CD4-positive, alpha-beta T cell treated with Interleukin-6 for 4 hours (primary cell): ENCODE data around the gene DIPK1C.
"Not testable (repeated sequence)": the region's sequence is repeated elsewhere in the genome, so short reads cannot be mapped to it uniquely, and the experiment has no call there.

Experiments
- DNase-seq: peaks from one replicate; pipeline ENCODE4 v3.0.0-alpha.2; 2020; ENCODE audit warnings: mixed read lengths

The DIPK1C gene

GRCh38 chr18:74457043-74457724, at the start of gene DIPK1C:
TSS of gene DIPK1C (minus strand) at chr18:74457308. CDS start at chr18:74457259, 49 bp downstream.
- no peak for DNase-seq

- no peak for DNase-seq
These were observed 49.5 kb upstream of the DIPK1C start for GRCh38 chr18:74506448-74507084.

GRCh38 chr18:74505776-74506175, 48.7 kb upstream of the DIPK1C start:
- no peak for DNase-seq

GRCh38 chr18:74503137-74503536, 46.0 kb upstream of the DIPK1C start:
- no peak for DNase-seq

GRCh38 chr18:74501386-74501785, 44.3 kb upstream of the DIPK1C start:
- no peak for DNase-seq

GRCh38 chr18:74500774-74501173, 43.7 kb upstream of the DIPK1C start:
- DNase-seq = not testable (repeated sequence)

GRCh38 chr18:74500372-74500771, 43.3 kb upstream of the DIPK1C start:
- no peak for DNase-seq

GRCh38 chr18:74499633-74500032, 42.5 kb upstream of the DIPK1C start:
- peak; percentile 58 for DNase-seq

- DNase-seq = peak; percentile 82
These were observed 41.9 kb upstream of the DIPK1C start for GRCh38 chr18:74498712-74499627.

- DNase-seq = no peak
These were observed 40.7 kb upstream of the DIPK1C start for GRCh38 chr18:74497778-74498177.

GRCh38 chr18:74497324-74497676, 40.2 kb upstream of the DIPK1C start:
- DNase-seq = no peak

GRCh38 chr18:74496508-74497323, 39.6 kb upstream of the DIPK1C start:
- peak; percentile 41 for DNase-seq

GRCh38 chr18:74495581-74496507, 38.7 kb upstream of the DIPK1C start, which contains the start of gene CNDP2:
TSS of gene CNDP2 (plus strand) at chr18:74496363. CDS start at chr18:74499974, 3,611 bp downstream.
- peak; percentile 100 for DNase-seq

- no peak for DNase-seq
These were observed 37.4 kb upstream of the DIPK1C start for GRCh38 chr18:74494514-74494913.

GRCh38 chr18:74493689-74494088, 36.6 kb upstream of the DIPK1C start:
- peak; percentile 73 for DNase-seq

- DNase-seq = no peak
These were observed 35.2 kb upstream of the DIPK1C start for GRCh38 chr18:74492259-74492658.

GRCh38 chr18:74489676-74490075, 32.6 kb upstream of the DIPK1C start:
- DNase-seq = no peak

- DNase-seq = no peak
These were observed 31.8 kb upstream of the DIPK1C start for GRCh38 chr18:74488864-74489263.

GRCh38 chr18:74488354-74488753, 31.2 kb upstream of the DIPK1C start:
- no peak for DNase-seq

GRCh38 chr18:74486119-74486849, 29.2 kb upstream of the DIPK1C start:
- no peak for DNase-seq

GRCh38 chr18:74482697-74483096, 25.6 kb upstream of the DIPK1C start:
- DNase-seq = no peak
